Measurements from ENCODE around the gene AMOTL1.
"Not testable (repeated sequence)": the region's sequence is repeated elsewhere in the genome, so short reads cannot be mapped to it uniquely, and the experiment has no call there.

The AMOTL1 gene

GRCh38 chr11:94897330-94897768, 129.2 kb downstream of the AMOTL1 start:
- no peaks in the 10 kb centered on the region for H3K9me3 ChIP-seq (ENCODE audit: control insufficient read depth, low read depth, low read length)
- H3K27ac ChIP-seq (ENCODE audit: low read length) = no peak overlapping the region
- no peaks in the 10 kb centered on the region for H3K4me1 ChIP-seq (ENCODE audit: control insufficient read depth, low read depth, low read length)
- H3K4me3 ChIP-seq (ENCODE audit: low read length) = no peak overlapping the region
- no peak overlapping the region for H3K9ac ChIP-seq (ENCODE audit: low read length)
- H3K36me3 ChIP-seq (ENCODE audit: control insufficient read depth, low read depth, low read length) = no peaks in the 10 kb centered on the region
- H3K27me3 ChIP-seq (ENCODE audit: control insufficient read depth, insufficient read depth, low read length) = no peaks in the 10 kb centered on the region

- Histone ChIP-seq H3K4me3 (ENCODE audit: low read length) (no peak overlapping the region), H3K9me3 (ENCODE audit: control insufficient read depth, low read depth, low read length) (no peaks in the 10 kb centered on the region), H3K36me3 (ENCODE audit: control insufficient read depth, low read depth, low read length) (no peaks in the 10 kb centered on the region), H3K4me1 (ENCODE audit: control insufficient read depth, low read depth, low read length) (no peaks in the 10 kb centered on the region), H3K9ac (ENCODE audit: low read length) (no peak overlapping the region), H3K27ac (ENCODE audit: low read length) (no peak overlapping the region), H3K27me3 (ENCODE audit: control insufficient read depth, insufficient read depth, low read length) (no peaks in the 10 kb centered on the region)
Observed at GRCh38 chr11:94907226-94907625, 139.1 kb downstream of the AMOTL1 start.

- no peak overlapping the region for H3K27ac ChIP-seq (ENCODE audit: low read length)
- no peaks in the 10 kb centered on the region for H3K4me1 ChIP-seq (ENCODE audit: control insufficient read depth, low read depth, low read length)
- no peak overlapping the region for H3K9ac ChIP-seq (ENCODE audit: low read length)
- no peaks in the 10 kb centered on the region for H3K27me3 ChIP-seq (ENCODE audit: control insufficient read depth, insufficient read depth, low read length)
- no peaks in the 10 kb centered on the region for H3K36me3 ChIP-seq (ENCODE audit: control insufficient read depth, low read depth, low read length)
- no peaks in the 10 kb centered on the region for H3K9me3 ChIP-seq (ENCODE audit: control insufficient read depth, low read depth, low read length)
- H3K4me3 ChIP-seq (ENCODE audit: low read length) = no peak overlapping the region
Observed at GRCh38 chr11:94909371-94909820, 141.2 kb downstream of the AMOTL1 start.

GRCh38 chr11:94910270-94910669, 142.1 kb downstream of the AMOTL1 start:
- Histone ChIP-seq H3K27ac (ENCODE audit: low read length) (no peak overlapping the region), H3K27me3 (ENCODE audit: control insufficient read depth, insufficient read depth, low read length) (no peaks in the 10 kb centered on the region), H3K36me3 (ENCODE audit: control insufficient read depth, low read depth, low read length) (no peaks in the 10 kb centered on the region), H3K4me3 (ENCODE audit: low read length) (no peak overlapping the region), H3K9me3 (ENCODE audit: control insufficient read depth, low read depth, low read length) (no peaks in the 10 kb centered on the region), H3K4me1 (ENCODE audit: control insufficient read depth, low read depth, low read length) (no peaks in the 10 kb centered on the region), H3K9ac (ENCODE audit: low read length) (no peak overlapping the region)

- no peak overlapping the region for H3K27ac ChIP-seq (ENCODE audit: low read length)
- H3K27me3 ChIP-seq (ENCODE audit: control insufficient read depth, insufficient read depth, low read length) = no peaks in the 10 kb centered on the region
- H3K4me1 ChIP-seq (ENCODE audit: control insufficient read depth, low read depth, low read length) = no peaks in the 10 kb centered on the region
- no peaks in the 10 kb centered on the region for H3K36me3 ChIP-seq (ENCODE audit: control insufficient read depth, low read depth, low read length)
- no peaks in the 10 kb centered on the region for H3K9me3 ChIP-seq (ENCODE audit: control insufficient read depth, low read depth, low read length)
- no peak overlapping the region for H3K9ac ChIP-seq (ENCODE audit: low read length)
- H3K4me3 ChIP-seq (ENCODE audit: low read length) = no peak overlapping the region
Observed at GRCh38 chr11:94910779-94911178, 142.6 kb downstream of the AMOTL1 start.

GRCh38 chr11:94912806-94913205, 144.7 kb downstream of the AMOTL1 start:
- no peaks in the 10 kb centered on the region for H3K9me3 ChIP-seq (ENCODE audit: control insufficient read depth, low read depth, low read length)
- H3K27me3 ChIP-seq (ENCODE audit: control insufficient read depth, insufficient read depth, low read length) = no peaks in the 10 kb centered on the region
- no peak overlapping the region for H3K27ac ChIP-seq (ENCODE audit: low read length)
- no peaks in the 10 kb centered on the region for H3K4me1 ChIP-seq (ENCODE audit: control insufficient read depth, low read depth, low read length)
- no peak overlapping the region for H3K4me3 ChIP-seq (ENCODE audit: low read length)
- no peak overlapping the region for H3K9ac ChIP-seq (ENCODE audit: low read length)
- no peaks in the 10 kb centered on the region for H3K36me3 ChIP-seq (ENCODE audit: control insufficient read depth, low read depth, low read length)

GRCh38 chr11:94913718-94914394, 145.7 kb downstream of the AMOTL1 start:
- H3K4me3 ChIP-seq (ENCODE audit: low read length); H3K36me3 ChIP-seq (ENCODE audit: control insufficient read depth, low read depth, low read length); H3K27ac ChIP-seq (ENCODE audit: low read length); H3K9me3 ChIP-seq (ENCODE audit: control insufficient read depth, low read depth, low read length); H3K4me1 ChIP-seq (ENCODE audit: control insufficient read depth, low read depth, low read length); H3K27me3 ChIP-seq (ENCODE audit: control insufficient read depth, insufficient read depth, low read length); H3K9ac ChIP-seq (ENCODE audit: low read length): not testable (repeated sequence)

GRCh38 chr11:94920311-94920710, 152.2 kb downstream of the AMOTL1 start:
- H3K27me3 ChIP-seq (ENCODE audit: control insufficient read depth, insufficient read depth, low read length) = no peaks in the 10 kb centered on the region
- no peaks in the 10 kb centered on the region for H3K36me3 ChIP-seq (ENCODE audit: control insufficient read depth, low read depth, low read length)
- H3K4me1 ChIP-seq (ENCODE audit: control insufficient read depth, low read depth, low read length) = no peaks in the 10 kb centered on the region

GRCh38 chr11:94922321-94923003, 154.3 kb downstream of the AMOTL1 start:
- no peak overlapping the region for H3K27ac ChIP-seq (ENCODE audit: low read length)
- no peak overlapping the region for H3K4me3 ChIP-seq (ENCODE audit: low read length)
- H3K9me3 ChIP-seq (ENCODE audit: control insufficient read depth, low read depth, low read length) = no peaks in the 10 kb centered on the region
- no peaks in the 10 kb centered on the region for H3K27me3 ChIP-seq (ENCODE audit: control insufficient read depth, insufficient read depth, low read length)
- H3K36me3 ChIP-seq (ENCODE audit: control insufficient read depth, low read depth, low read length) = no peaks in the 10 kb centered on the region
- no peak overlapping the region for H3K9ac ChIP-seq (ENCODE audit: low read length)
- no peaks in the 10 kb centered on the region for H3K4me1 ChIP-seq (ENCODE audit: control insufficient read depth, low read depth, low read length)

More at GRCh38 chr11:94920311-94920710, 152.2 kb downstream of the AMOTL1 start:
- no peak overlapping the region for H3K4me3 ChIP-seq (ENCODE audit: low read length)
- H3K27ac ChIP-seq (ENCODE audit: low read length) = no peak overlapping the region
- H3K9me3 ChIP-seq (ENCODE audit: control insufficient read depth, low read depth, low read length) = no peaks in the 10 kb centered on the region
- H3K9ac ChIP-seq (ENCODE audit: low read length) = no peak overlapping the region

- Histone ChIP-seq H3K27me3 (ENCODE audit: control insufficient read depth, insufficient read depth, low read length) (no peaks in the 10 kb centered on the region), H3K4me1 (ENCODE audit: control insufficient read depth, low read depth, low read length) (no peaks in the 10 kb centered on the region), H3K36me3 (ENCODE audit: control insufficient read depth, low read depth, low read length) (no peaks in the 10 kb centered on the region), H3K27ac (ENCODE audit: low read length) (no peak overlapping the region), H3K9me3 (ENCODE audit: control insufficient read depth, low read depth, low read length) (no peaks in the 10 kb centered on the region), H3K9ac (ENCODE audit: low read length) (no peak overlapping the region), H3K4me3 (ENCODE audit: low read length) (no peak overlapping the region)
Observed at GRCh38 chr11:94923004-94923334, 154.8 kb downstream of the AMOTL1 start.

- Histone ChIP-seq H3K9ac (ENCODE audit: low read length) (no peak overlapping the region), H3K4me1 (ENCODE audit: control insufficient read depth, low read depth, low read length) (no peaks in the 10 kb centered on the region), H3K27ac (ENCODE audit: low read length) (no peak overlapping the region), H3K9me3 (ENCODE audit: control insufficient read depth, low read depth, low read length) (no peaks in the 10 kb centered on the region), H3K27me3 (ENCODE audit: control insufficient read depth, insufficient read depth, low read length) (no peaks in the 10 kb centered on the region), H3K36me3 (ENCODE audit: control insufficient read depth, low read depth, low read length) (no peaks in the 10 kb centered on the region), H3K4me3 (ENCODE audit: low read length) (no peak overlapping the region)
Observed at GRCh38 chr11:94924171-94924572, 156.0 kb downstream of the AMOTL1 start.

- H3K9me3 ChIP-seq (ENCODE audit: control insufficient read depth, low read depth, low read length) = no peaks in the 10 kb centered on the region
- H3K36me3 ChIP-seq (ENCODE audit: control insufficient read depth, low read depth, low read length) = no peaks in the 10 kb centered on the region
- H3K4me1 ChIP-seq (ENCODE audit: control insufficient read depth, low read depth, low read length) = no peaks in the 10 kb centered on the region
- H3K27me3 ChIP-seq (ENCODE audit: control insufficient read depth, insufficient read depth, low read length) = no peaks in the 10 kb centered on the region
- H3K27ac ChIP-seq (ENCODE audit: low read length) = no peak overlapping the region
- no peak overlapping the region for H3K4me3 ChIP-seq (ENCODE audit: low read length)
- H3K9ac ChIP-seq (ENCODE audit: low read length) = no peak overlapping the region
Observed at GRCh38 chr11:94924612-94925011, 156.5 kb downstream of the AMOTL1 start.
